Stimulated activated CD4-positive, alpha-beta T cell treated with anti-CD3 and anti-CD28 coated beads, Interleukin-12 subunit alpha, Interleukin-12 subunit beta, amount 100 ng/mL, for 4 hours (primary cell): ENCODE data around the gene GNPNAT1.
"Not testable (repeated sequence)": the region's sequence is repeated elsewhere in the genome, so short reads cannot be mapped to it uniquely, and the experiment has no call there.

Experiments used
- DNase-seq: peaks from one replicate; pipeline ENCODE4 v3.0.0-alpha.2; 2020

The GNPNAT1 gene

DNA sequence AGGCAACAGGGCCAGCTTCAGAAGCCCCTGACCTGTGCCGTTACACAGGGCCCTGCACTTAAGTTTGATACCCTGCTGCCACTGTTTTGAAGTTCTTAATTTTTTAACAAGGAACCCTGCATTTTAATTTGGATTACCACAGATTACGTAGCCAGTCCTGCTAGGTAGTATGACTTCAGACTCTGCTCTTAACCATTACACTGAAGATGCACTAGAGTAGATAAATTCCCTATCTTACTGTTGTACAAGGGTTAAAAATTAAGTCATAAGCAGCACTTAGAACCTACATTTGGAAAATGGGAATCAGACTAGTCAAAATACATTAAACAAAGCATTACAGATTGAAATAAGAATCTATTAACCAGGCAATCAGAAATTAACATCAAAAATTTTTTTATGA lies 2.3 kb downstream of the GNPNAT1 start:
- no peak for DNase-seq

DNA sequence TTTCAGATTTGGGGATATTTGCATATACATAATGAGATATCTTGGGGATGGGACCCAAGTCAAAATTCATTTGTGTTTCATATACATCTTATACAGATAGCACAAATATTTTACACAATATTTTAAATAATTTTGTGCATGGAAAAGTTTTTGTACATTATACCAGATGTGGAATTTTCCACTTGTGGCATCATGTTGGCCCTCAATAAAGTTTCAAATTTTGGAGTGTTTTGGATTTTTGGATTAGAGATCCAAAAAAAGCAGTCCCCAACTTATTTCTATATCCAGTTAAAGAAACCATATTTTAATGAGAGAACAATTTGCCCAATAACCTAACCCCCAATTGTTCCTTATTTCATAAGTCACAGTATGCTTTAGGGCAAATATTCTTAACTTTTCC lies 4.5 kb downstream of the GNPNAT1 start:
- no peak for DNase-seq

- no peak for DNase-seq
Measured at GRCh38 chr14:52783206-52783605, 8.2 kb downstream of the GNPNAT1 start.

DNA sequence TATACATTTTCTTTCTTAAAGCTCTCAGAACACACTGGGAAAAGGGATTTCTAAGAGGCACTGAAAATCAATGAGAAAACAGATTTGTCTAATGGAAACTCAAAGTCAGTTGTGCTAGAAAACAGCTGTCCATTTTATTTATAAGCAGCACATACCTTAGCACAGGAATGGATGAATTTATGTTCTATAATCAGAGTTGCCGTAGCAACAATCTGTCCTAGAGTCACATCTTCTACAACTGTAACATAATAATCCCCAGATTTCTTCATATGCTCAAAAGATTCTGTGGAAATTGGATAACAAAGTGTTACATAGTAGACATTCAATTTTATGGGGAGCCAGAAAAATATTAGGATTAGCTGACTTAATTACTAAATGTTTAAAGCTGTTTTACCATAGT lies 9.8 kb downstream of the GNPNAT1 start:
- no peak for DNase-seq

DNA sequence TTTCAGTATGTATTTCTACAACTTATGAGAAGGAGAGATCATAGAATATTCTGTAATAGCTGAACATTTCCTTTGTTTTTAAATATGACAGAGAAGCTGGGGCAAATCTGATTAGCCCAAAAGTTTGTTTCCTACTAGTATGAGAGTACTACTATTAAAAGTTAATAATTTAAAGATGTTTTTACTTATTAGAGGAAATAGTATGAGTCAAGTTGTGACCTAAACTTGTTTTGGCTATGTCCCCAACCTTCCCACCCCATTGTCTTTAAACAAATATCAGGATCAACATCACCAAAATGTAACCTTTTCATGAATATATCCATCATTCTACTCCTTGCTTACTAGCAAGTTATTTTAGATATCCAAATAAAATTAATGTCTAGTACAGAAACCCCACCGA lies 10.5 kb downstream of the GNPNAT1 start:
- DNase-seq: no peak

DNA sequence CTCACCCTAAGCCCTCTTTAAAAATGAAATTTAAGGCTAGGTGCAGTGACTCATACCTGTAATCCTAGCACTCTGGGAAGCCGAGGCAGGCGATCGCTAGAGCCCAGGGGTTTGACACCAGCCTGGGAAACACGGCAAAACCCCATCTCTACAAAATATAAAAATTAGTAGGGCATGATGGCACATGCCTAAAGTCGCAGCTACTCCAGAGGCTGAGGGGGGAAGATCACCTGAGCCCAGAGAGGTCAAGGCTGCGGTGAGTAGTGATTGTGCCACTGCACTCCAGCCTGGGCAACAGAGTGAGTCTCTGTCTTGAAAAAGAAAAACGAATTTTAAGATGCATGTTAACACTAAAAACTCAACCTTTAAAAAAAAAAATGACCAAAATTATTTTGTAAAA lies 12.7 kb downstream of the GNPNAT1 start:
- no peak for DNase-seq

- no peak for DNase-seq
Measured at GRCh38 chr14:52776816-52777215, 14.6 kb downstream of the GNPNAT1 start.

DNA sequence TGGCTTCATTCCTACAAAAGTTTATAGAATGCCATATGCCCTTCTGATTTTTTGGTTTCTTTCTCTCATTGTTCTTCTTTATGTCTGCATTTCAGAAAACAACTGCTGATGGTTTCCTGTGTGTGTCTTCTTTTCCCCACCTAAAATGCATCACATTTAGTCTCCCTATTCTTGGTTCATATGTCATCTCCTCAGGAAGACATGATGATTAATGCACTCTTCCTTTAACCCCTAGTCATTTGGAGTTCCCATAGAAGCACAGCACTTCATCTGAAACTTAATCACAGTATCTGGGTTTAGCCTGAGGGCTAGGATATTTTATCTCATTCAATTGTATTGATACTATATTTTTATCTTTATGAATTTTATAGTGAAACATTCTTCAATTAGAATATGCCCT lies 21.5 kb downstream of the GNPNAT1 start:
- DNase-seq: no peak

DNA sequence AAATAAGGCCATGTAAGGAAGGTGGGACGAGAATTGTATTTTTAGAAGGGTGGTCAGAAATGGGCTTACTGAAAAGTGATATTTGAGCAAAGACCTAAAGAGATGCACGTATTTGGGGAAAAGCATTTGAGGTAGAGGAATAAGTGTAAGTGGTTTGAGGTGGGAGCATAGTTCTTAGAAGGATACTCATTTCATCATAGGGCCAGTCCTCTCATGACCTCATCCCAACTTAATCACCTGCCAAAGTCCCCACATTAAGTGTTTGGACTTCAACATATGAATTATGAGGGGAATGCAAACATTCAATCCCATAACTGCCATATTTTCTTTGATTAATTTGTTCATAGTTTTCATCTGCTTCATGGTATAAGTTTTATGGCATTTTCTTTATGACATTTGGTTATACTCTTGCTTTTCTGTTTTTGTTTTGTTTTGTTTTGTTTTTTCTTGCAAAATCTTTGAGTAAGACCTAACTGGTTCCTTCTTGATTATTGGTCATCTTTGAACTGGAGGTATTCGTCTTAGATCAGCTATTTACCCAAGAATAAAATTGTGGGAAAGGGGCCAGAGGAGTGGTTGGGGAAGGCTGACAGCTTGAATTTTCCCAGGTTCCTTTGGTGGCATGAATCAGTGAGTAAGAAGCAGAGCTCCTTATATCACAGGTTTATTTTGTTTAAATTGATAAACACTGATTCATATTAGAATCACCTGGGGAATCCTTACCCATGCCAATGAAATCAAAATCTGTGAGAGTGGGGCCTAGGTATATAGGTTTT lies 24.2 kb downstream of the GNPNAT1 start:
- no peak for DNase-seq

DNA sequence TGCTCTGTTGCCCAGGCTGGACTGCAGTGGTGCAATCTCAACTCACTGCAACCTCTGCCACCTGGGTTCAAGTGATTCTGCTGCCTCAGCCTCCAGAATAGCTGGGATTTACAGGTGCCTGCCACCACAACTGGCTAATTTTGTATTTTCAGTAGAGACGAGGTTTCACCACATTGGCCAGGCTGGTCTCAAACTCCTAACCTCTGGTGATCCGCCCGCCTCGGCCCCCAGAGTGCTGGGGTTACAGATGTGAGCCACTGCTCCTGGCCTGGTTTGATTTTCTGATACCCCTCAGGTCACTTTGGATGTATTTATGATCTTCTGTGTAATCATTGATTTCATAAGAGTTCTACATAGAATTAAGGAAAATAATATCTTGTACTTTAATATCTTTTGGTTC lies 28.5 kb downstream of the GNPNAT1 start:
- not testable (repeated sequence) for DNase-seq

DNA sequence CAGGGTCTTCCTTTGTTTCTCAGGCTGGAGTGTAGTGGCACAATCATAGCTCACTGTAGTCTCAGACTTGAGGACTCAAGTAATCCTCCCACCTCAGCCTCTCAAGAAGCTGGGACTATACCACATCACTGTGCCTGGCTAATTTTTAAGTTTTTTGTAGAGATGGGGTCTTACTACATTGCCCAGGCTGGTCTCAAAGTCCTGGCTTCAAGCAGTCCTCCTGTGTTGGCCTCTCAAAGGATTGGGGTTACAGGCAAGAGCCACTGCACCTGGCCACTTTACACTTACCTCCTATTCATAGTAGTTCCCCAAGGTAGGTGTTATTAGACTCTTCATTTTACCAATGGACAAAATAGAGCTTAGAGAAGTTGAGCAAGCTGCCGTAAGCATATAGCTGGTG lies 32.3 kb downstream of the GNPNAT1 start:
- DNase-seq: no peak

DNA sequence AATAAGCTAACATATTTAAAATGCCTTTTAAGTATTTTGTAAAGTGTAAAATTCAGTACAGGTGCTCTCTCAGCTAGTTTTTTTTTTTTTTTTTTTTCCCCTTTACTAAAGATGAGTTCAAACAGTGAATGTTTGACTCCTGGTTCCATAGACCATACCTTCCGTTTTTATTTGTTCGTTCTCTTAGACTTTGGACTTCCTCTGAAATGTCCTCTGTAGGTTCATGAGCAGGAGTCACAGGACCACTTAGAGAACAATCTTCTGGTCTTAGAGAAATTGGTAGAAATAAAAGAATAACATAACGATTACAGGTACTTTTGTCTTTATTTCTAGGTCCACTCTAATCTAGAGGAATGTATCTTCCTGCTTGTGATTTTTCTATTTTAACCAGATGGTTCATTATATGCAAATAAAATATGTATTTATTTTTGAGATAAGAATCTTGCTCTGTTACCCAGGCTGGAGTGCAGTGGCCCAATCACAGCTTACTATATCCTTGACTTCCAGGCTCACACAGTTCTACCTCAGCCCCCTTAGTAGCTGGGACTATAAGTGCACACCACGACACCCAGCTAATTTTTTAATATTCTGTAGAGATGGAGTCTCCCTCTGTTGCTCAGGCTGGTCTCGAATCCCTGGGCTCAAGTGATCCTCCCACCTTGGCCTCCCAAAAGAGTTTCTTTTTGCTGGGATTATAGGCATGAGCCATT lies 35.6 kb downstream of the GNPNAT1 start:
- DNase-seq: no peak

- no peak for DNase-seq
Measured at GRCh38 chr14:52748647-52749292, 42.6 kb downstream of the GNPNAT1 start.

DNA sequence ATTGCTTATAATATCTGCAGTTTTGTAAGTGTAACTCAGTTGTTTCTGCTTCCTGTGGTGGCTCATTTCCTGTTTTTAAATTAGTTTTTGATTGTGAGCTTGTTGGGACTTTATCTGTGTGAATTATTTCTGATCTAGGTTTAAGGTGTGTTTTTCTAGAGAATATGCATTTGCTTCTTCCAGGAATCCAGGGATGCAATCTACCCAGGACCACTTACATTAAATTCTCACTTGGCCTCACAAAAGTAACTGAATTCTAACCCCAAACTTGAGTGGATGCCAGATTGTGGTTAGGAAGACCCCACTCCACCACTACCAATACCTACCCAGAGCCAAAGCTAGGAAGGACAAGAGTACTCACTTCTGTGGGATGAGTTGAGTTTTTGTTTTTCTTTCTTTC lies 49.5 kb downstream of the GNPNAT1 start:
- no peak for DNase-seq

GRCh38 chr14:52740751-52741150 lies 50.7 kb downstream of the GNPNAT1 start:
- no peak for DNase-seq

- DNase-seq: no peak
Measured at GRCh38 chr14:52738409-52738808, 53.0 kb downstream of the GNPNAT1 start.

- no peak for DNase-seq
Measured at GRCh38 chr14:52735921-52736489, 55.4 kb downstream of the GNPNAT1 start.

DNA sequence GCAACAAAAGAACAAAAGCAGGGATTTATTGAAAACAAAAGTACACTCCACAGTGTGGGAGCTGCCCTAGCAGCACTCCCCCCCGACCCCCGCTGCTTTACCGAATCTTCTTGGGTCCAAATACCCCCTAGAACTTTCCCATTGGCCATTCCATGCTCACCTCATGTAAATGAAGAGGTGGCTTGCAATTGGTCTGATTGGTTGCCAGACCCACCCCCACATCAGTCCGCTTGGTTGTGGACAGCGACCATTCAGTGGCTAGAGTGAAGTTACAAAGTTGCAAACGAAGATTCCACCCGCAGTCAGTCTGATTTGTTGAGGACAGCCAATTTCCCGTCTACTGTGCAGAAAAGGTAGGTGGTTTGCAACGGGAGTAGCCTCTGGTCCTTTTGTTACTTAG lies 57.6 kb downstream of the GNPNAT1 start:
- no peak for DNase-seq

DNA sequence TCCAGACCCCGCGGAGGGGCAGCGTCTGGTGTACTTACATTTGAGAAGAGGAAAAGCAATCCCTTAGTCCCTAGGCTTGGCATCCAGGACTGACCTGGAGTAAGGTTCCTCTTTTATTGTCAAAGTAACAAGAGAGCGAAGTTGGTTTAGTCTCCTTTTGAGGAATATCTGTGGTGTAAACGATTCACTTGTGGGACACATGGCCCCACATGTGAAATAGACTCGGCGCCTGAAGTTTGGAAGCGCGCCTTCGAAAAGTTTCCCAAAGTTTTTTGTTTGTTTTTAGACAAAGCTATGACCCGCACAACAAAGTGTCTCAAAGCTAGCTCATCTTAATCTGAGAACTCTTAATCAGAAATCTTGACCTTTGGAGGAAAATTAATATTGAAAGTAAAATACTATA lies 60.7 kb downstream of the GNPNAT1 start:
- DNase-seq: no peak

DNA sequence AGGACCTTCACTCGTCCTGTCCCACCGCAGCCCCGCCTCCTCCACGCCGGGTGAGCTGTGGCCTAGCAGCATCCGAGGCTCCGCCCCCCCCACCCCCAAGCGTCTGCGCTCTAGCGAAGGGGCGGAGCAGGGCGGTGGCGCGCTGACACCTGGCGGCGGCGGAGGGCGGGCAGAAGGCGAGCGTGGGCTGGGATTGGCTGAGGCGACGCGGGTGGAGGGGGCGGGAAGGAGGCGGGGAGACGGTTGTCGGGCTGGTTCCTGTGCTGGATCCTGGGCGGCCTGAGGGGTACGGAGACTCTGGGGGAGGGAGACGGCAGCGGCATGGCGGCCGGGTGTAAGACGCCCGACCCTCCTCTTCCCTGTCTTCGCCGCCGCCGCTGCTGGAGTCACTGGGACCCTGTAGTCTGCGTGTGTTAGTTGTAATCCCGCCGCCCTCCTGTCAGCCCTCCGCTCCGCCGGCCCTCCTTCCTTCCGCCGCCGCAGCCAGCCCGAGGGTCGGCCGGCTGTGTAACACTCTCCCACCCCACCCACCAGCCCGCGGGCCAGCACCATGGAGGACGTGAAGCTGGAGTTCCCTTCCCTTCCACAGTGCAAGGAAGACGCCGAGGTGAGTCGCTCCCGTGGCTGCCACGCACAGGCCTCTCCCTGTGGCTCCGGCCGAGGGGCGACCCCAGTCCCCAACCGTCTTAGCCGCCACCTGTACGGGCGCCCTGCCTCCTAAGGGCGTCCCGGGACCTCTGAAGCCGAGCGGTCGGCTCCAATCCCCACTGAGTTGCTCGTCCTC lies 61.3 kb downstream of the GNPNAT1 start, which contains the start of gene STYX:
TSS of gene STYX (plus strand) at position 242 of the 784 bp plus-strand sequence. CDS start at position 551, 309 bp downstream.
- DNase-seq: peak; percentile 99

- DNase-seq: no peak
Measured at GRCh38 chr14:52729585-52729924, 61.9 kb downstream of the GNPNAT1 start.

- not testable (repeated sequence) for DNase-seq
Measured at GRCh38 chr14:52729035-52729434, 62.4 kb downstream of the GNPNAT1 start.

DNA sequence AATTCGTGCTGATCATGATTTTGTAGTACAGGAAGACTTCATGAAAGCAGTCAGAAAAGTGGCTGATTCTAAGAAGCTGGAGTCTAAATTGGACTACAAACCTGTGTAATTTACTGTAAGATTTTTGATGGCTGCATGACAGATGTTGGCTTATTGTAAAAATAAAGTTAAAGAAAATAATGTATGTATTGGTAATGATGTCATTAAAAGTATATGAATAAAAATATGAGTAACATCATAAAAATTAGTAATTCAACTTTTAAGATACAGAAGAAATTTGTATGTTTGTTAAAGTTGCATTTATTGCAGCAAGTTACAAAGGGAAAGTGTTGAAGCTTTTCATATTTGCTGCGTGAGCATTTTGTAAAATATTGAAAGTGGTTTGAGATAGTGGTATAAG lies 63.9 kb downstream of the GNPNAT1 start:
- not testable (repeated sequence) for DNase-seq
